CD4-positive, alpha-beta T cell treated with Interleukin-17A for 4 hours (primary cell): ENCODE data around the gene IL20RB.
"Not testable (repeated sequence)": the region's sequence is repeated elsewhere in the genome, so short reads cannot be mapped to it uniquely, and the experiment has no call there.

ENCODE experiments used
- DNase-seq: peaks from one replicate; pipeline ENCODE4 v3.0.0-alpha.2; 2020; ENCODE audit warnings: mixed read lengths

IL20RB gene

GRCh38 chr3:136947477-136947876, 10.3 kb upstream of the IL20RB start:
- no peak for DNase-seq

GRCh38 chr3:136949146-136949545, 8.6 kb upstream of the IL20RB start:
- DNase-seq: no peak

- DNase-seq: no peak
These were observed 8.1 kb upstream of the IL20RB start for GRCh38 chr3:136949708-136950107.

GRCh38 chr3:136950623-136951022, 7.2 kb upstream of the IL20RB start:
- no peak for DNase-seq

GRCh38 chr3:136952292-136952691, 5.5 kb upstream of the IL20RB start:
- no peak for DNase-seq

GRCh38 chr3:136954251-136954650, 3.5 kb upstream of the IL20RB start:
- no peak for DNase-seq

- DNase-seq: no peak
These were observed 2.6 kb upstream of the IL20RB start for GRCh38 chr3:136954980-136955780.

GRCh38 chr3:136955813-136956212, 2.0 kb upstream of the IL20RB start:
- no peak for DNase-seq

GRCh38 chr3:136956971-136957370, 812 bp upstream of the IL20RB start:
- no peak for DNase-seq

GRCh38 chr3:136958939-136959338, 1.2 kb downstream of the IL20RB start:
- DNase-seq: no peak

GRCh38 chr3:136959599-136959998, 1.8 kb downstream of the IL20RB start:
- DNase-seq: no peak

- DNase-seq: no peak
These were observed 3.4 kb downstream of the IL20RB start for GRCh38 chr3:136960838-136961836.

- DNase-seq: no peak
These were observed 5.1 kb downstream of the IL20RB start for GRCh38 chr3:136962927-136963326.

GRCh38 chr3:136969539-136969938, 11.8 kb downstream of the IL20RB start:
- not testable (repeated sequence) for DNase-seq

- DNase-seq: no peak
These were observed 15.6 kb downstream of the IL20RB start for GRCh38 chr3:136973352-136973751.

- no peak for DNase-seq
These were observed 16.9 kb downstream of the IL20RB start for GRCh38 chr3:136974670-136975069.

GRCh38 chr3:136979204-136979603, 21.4 kb downstream of the IL20RB start:
- no peak for DNase-seq

- DNase-seq: no peak
These were observed 21.9 kb downstream of the IL20RB start for GRCh38 chr3:136979684-136980083.

GRCh38 chr3:136982033-136982432, 24.2 kb downstream of the IL20RB start:
- DNase-seq: no peak

GRCh38 chr3:136982520-136983138, 24.8 kb downstream of the IL20RB start:
- no peak for DNase-seq

GRCh38 chr3:136984837-136985236, 27.1 kb downstream of the IL20RB start:
- DNase-seq: no peak

GRCh38 chr3:136987398-136987980, 29.7 kb downstream of the IL20RB start:
- DNase-seq: not testable (repeated sequence)

- no peak for DNase-seq
These were observed 30.9 kb downstream of the IL20RB start for GRCh38 chr3:136988651-136989050.
